GM18505 (cell line): ENCODE measurements around the gene PXN.

ENCODE experiments used
- ATAC-seq: cut with Tn5 transposase; IDR thresholded peaks from one replicate; pipeline ENCODE4 v1.9.1; 2021; ENCODE audit not compliant: unreplicated experiment
- POLR2A ChIP-seq: IDR thresholded peaks from 4 replicates; pipeline ENCODE4 v1.6.1; 2011; ENCODE audit warnings: borderline replicate concordance; ENCODE audit not compliant: insufficient read depth, insufficient read length; ENCODE audit errors: extremely low read depth

PXN gene

GRCh38 chr12:120265473-120266179 is at the start of gene PXN:
Gene PXN, minus strand, starts transcription at chr12:120265730. Its CDS starts 101 bp downstream, at chr12:120265629.
- peak; percentile 52 for TF ChIP-seq POLR2A
- ATAC-seq = peak; percentile 74

- TF ChIP-seq POLR2A = no peak
- ATAC-seq = no peak
These were observed 48.7 kb upstream of the PXN start for GRCh38 chr12:120314220-120314619.

GRCh38 chr12:120301962-120302815 is 36.7 kb upstream of the PXN start, which contains the start of gene SIRT4:
Gene SIRT4, plus strand, starts transcription at chr12:120302321. Its CDS starts 1,241 bp downstream, at chr12:120303562.
- peak; percentile 38 for TF ChIP-seq POLR2A
- peak; percentile 95 for ATAC-seq

- peak; percentile 99 for TF ChIP-seq POLR2A
- peak; percentile 46 for ATAC-seq
These were observed 27.4 kb upstream of the PXN start, which contains the start of gene RNU4-1 for GRCh38 chr12:120292661-120293531. Gene RNU4-1, minus strand, starts transcription at chr12:120293237.

GRCh38 chr12:120292411-120292660 is 26.8 kb upstream of the PXN start:
- no peak for TF ChIP-seq POLR2A
- peak; percentile 2 for ATAC-seq

- no peak for ATAC-seq
These were observed 25.2 kb upstream of the PXN start for GRCh38 chr12:120290609-120291305.

GRCh38 chr12:120287491-120287890 is 22.0 kb upstream of the PXN start:
- no peak for ATAC-seq
- TF ChIP-seq POLR2A = no peak

More at GRCh38 chr12:120290609-120291305, 25.2 kb upstream of the PXN start:
- TF ChIP-seq POLR2A = no peak

GRCh38 chr12:120286768-120287490 is 21.4 kb upstream of the PXN start:
- ATAC-seq = no peak
- TF ChIP-seq POLR2A = no peak

- TF ChIP-seq POLR2A = no peak
- no peak for ATAC-seq
These were observed 18.9 kb upstream of the PXN start for GRCh38 chr12:120284381-120284780.

GRCh38 chr12:120283318-120283717 is 17.8 kb upstream of the PXN start:
- ATAC-seq = no peak
- no peak for TF ChIP-seq POLR2A

GRCh38 chr12:120278137-120279069 is 12.9 kb upstream of the PXN start:
- no peak for TF ChIP-seq POLR2A
- no peak for ATAC-seq
